ENCODE results near the gene GPC5.

GRCh38 chr13:91667486-91667885 is 269.1 kb downstream of the GPC5 start:
- TF ChIP-seq FOXM1 (IDR thresholded peaks at IDR 0.05; ENCODE audit: borderline replicate concordance) (no peak), SUZ12 (IDR thresholded peaks at IDR 0.05) (no peak), L3MBTL2 (conservative IDR thresholded peaks at IDR 0.05) (no peak), HDGF (IDR thresholded peaks at IDR 0.05; ENCODE audit: borderline replicate concordance) (no peak), SP1 (IDR thresholded peaks at IDR 0.05) (no peak), BHLHE40 (IDR thresholded peaks at IDR 0.05; ENCODE audit: borderline replicate concordance) (no peak), FOXA1 (IDR thresholded peaks at IDR 0.05) (no peak), FOXK2 (IDR thresholded peaks at IDR 0.05) (no peak), ELF4 (IDR thresholded peaks at IDR 0.05) (no peak), PKNOX1 (IDR thresholded peaks at IDR 0.05) (no peak)

Measured in HEK293T (cell line).